C4-2B (cell line): ENCODE data around the gene EGFL8.
A peak's percentile ranks its signal among the peaks of the same experiment; 100 is the strongest.

Experiments
- H3K27ac ChIP-seq: fragments of 450-650 bp; 2 replicates; pipeline ENCODE4 v1.5.1; 2017
- ZFX ChIP-seq: fragments of 450-650 bp; IDR thresholded peaks from 2 replicates; pipeline ENCODE4 v1.6.1; 2017
- TF ChIP-seq, protein P1 (sequence below): fragments of 450-650 bp; conservative IDR thresholded peaks from 2 replicates; pipeline ENCODE4 v1.5.1; 2017; ENCODE audit warnings: mild to moderate bottlenecking

Gene EGFL8

DNA sequence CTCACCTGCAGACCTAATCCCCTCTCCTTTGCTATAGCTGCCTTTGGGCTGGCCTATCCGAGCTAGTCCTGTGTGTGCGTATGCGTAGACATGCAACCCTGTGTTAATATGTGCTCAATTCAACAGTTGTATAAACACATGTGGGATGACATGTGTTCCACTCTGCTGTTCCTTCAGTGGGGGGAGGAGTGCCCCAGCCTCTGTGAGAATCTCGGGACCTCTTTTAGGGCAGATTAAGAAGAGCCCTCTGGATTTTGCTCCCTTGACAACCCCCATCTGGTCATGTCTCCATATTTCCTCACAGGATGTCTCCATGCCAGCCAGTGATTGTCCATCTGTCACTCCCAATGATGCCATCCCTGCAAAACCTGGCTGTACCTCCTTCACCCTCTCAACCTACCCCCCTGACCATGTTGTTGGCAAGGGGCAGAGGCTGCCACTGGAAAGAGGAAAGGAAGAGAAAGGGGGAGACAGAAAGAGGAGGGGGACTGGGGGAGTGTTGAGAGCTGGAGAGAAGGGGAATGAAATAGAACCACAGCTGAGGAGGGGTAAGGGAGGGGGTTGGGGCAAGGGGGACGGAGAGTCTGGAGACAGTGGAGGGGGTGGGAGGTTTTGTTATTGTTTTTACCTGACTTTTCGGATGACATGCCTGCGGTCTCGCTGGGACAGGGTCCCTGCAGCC, 13.1 kb upstream of the EGFL8 start:
- no peak overlapping the region for H3K27ac ChIP-seq
- TF ChIP-seq, protein P1, sequence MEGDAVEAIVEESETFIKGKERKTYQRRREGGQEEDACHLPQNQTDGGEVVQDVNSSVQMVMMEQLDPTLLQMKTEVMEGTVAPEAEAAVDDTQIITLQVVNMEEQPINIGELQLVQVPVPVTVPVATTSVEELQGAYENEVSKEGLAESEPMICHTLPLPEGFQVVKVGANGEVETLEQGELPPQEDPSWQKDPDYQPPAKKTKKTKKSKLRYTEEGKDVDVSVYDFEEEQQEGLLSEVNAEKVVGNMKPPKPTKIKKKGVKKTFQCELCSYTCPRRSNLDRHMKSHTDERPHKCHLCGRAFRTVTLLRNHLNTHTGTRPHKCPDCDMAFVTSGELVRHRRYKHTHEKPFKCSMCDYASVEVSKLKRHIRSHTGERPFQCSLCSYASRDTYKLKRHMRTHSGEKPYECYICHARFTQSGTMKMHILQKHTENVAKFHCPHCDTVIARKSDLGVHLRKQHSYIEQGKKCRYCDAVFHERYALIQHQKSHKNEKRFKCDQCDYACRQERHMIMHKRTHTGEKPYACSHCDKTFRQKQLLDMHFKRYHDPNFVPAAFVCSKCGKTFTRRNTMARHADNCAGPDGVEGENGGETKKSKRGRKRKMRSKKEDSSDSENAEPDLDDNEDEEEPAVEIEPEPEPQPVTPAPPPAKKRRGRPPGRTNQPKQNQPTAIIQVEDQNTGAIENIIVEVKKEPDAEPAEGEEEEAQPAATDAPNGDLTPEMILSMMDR, result no peak
- no peak for TF ChIP-seq ZFX

GRCh38 chr6:32151863-32152768, 12.3 kb upstream of the EGFL8 start, which contains the start of gene PRRT1:
Gene PRRT1 (minus strand): TSS chr6:32151939. CDS start chr6:32151827, 112 bp downstream.
- no peak within 1 kb of the TSS for H3K27ac ChIP-seq
- no peak for TF ChIP-seq ZFX
- TF ChIP-seq, protein P1, result no peak

- H3K27ac ChIP-seq, result peak overlapping the region; percentile 83
- TF ChIP-seq, protein P1, result no peak
- TF ChIP-seq ZFX, result no peak
Measured at GRCh38 chr6:32152769-32153563, 11.4 kb upstream of the EGFL8 start.

GRCh38 chr6:32153564-32154513, 10.6 kb upstream of the EGFL8 start, which contains the start of gene PPT2:
Gene PPT2 (plus strand): TSS chr6:32154141. CDS start chr6:32154595, 454 bp downstream.
- peak within 1 kb of the TSS; percentile 83 for H3K27ac ChIP-seq
- TF ChIP-seq ZFX, result peak; percentile 41; the same call in 1 of the 2 replicates
- TF ChIP-seq, protein P1, result no peak

DNA sequence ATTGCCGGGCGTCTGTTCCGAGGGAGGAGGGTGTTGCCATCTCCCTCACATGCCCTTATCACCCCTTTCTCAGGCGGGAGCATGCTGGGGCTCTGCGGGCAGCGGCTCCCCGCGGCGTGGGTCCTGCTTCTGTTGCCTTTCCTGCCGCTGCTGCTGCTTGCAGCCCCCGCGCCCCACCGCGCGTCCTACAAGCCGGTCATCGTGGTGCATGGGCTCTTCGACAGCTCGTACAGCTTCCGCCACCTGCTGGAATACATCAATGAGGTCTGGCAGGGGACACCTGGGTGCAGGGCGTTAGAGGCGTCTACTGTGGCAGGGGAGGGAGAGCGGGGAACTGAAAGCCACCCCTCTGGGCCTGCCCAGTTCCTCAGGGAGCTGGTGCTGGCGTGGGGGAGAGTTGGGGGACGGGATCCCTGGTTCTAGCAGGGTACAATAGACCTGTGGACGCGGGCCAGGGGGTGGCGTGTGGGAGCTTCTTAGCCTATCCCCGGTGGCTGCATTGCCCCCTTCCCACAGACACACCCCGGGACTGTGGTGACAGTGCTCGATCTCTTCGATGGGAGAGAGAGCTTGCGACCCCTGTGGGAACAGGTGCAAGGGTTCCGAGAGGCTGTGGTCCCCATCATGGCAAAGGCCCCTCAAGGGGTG, 9.8 kb upstream of the EGFL8 start:
- peak overlapping the region; percentile 83 for H3K27ac ChIP-seq
- TF ChIP-seq, protein P1, result peak; percentile 79
- TF ChIP-seq ZFX, result no peak

DNA sequence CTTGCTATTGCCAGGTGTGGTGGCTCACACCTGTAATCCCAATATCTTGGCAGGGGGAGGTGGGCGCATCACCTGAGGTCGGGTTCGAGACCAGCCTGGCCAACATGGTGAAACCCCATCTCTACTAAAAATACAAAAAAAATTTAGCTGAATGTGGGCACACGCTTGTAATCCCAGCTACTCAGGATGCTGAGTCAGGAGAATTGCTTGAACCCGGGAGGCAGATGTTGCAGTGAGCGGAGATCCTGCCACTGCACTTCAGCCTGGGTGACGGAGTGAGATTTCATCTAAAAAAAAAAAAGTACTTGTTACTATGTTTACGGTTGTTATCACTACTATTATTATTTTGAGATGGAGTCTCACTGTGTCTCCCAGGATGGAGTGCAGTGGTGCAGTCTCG, 7.5 kb upstream of the EGFL8 start:
- H3K27ac ChIP-seq, result no peak overlapping the region
- TF ChIP-seq, protein P1, result no peak
- no peak for TF ChIP-seq ZFX
